GM10847 (cell line): ENCODE data around the gene SLMAP.

Experiments used
- POLR2A ChIP-seq: IDR thresholded peaks from 2 replicates; pipeline ENCODE4 v1.6.1; 2011; ENCODE audit not compliant: insufficient read length; ENCODE audit errors: extremely low read depth

Gene SLMAP

GRCh38 chr3:57889807-57890206 lies 133.7 kb downstream of the SLMAP start:
- no peak for TF ChIP-seq POLR2A

DNA sequence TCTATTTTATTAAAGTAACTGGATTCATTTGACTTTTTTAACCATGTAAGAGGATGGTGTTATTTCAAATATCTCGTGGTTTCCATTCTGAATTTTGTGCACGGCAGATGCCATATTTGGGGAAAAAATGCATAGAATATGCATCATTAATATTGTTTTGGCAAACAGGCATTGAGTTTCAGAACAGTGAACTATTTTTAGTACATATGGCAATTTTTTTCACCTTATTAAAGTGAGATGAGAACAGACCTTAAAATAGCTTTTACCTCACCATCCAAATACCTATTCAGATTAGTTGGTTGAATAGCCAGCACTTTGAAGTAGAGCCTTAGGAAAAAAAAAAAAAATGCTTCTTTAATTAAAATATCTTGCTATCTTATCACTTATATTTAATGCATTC lies 134.8 kb downstream of the SLMAP start:
- no peak for TF ChIP-seq POLR2A

GRCh38 chr3:57892423-57892822 lies 136.3 kb downstream of the SLMAP start:
- no peak for TF ChIP-seq POLR2A

DNA sequence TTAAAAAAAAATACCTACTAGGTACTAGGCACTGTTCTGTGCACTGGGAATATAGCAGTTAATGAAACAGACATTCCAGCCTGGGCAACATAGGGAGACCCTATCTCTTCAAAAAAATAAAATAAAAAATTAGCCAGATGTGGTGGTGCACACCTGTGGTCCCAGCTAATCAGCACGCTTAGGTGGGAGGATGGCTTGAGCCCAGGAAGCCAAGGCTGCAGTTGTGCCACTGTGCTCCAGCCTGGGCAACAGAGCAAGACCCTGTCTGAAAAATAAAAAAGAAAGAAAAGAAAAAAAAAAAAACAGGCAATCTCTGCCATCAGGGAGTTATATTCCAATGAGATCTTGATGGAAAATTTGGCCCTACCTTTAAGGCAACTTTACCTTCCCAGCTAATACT lies 137.0 kb downstream of the SLMAP start:
- no peak for TF ChIP-seq POLR2A

GRCh38 chr3:57893668-57894067 lies 137.6 kb downstream of the SLMAP start:
- TF ChIP-seq POLR2A = no peak

DNA sequence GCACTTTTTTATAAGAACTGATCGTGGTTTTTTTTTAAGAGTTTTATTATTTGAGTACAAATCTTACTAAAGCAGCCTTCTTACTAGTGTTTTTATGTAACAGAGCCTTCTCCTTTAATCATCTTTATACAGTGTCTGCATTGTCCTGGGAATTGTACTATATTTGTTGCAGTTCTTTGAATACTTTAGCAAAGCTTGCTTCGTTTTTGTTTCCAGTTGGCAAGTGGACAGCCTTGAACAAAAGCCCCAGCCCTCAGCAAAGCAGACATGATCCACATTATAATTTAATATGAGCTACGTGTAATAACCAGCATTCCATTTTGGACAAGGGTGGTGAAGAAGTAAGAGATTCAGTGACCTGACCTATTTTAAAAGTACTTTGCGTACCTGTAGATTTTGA lies 139.9 kb downstream of the SLMAP start:
- no peak for TF ChIP-seq POLR2A

GRCh38 chr3:57896691-57897090 lies 140.6 kb downstream of the SLMAP start:
- no peak for TF ChIP-seq POLR2A

DNA sequence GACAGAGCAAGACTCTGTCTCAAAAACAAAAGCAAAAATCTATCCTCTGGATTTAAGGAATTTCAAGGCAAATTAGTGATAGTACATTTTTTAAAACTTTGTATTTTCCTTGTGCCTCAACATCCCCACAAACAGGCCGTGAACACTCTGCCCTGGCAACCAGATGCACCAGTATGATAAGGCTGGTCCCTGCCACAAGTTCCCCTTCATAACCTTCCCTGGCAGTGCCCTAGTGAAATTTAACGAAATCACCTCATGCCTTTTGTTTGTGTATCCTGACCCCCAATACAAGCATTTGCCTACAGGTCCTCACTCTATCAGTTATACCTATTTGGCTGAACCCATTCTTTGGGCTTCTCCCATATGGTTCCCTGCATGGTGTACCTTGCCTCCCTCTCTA lies 144.7 kb downstream of the SLMAP start:
- no peak for TF ChIP-seq POLR2A

DNA sequence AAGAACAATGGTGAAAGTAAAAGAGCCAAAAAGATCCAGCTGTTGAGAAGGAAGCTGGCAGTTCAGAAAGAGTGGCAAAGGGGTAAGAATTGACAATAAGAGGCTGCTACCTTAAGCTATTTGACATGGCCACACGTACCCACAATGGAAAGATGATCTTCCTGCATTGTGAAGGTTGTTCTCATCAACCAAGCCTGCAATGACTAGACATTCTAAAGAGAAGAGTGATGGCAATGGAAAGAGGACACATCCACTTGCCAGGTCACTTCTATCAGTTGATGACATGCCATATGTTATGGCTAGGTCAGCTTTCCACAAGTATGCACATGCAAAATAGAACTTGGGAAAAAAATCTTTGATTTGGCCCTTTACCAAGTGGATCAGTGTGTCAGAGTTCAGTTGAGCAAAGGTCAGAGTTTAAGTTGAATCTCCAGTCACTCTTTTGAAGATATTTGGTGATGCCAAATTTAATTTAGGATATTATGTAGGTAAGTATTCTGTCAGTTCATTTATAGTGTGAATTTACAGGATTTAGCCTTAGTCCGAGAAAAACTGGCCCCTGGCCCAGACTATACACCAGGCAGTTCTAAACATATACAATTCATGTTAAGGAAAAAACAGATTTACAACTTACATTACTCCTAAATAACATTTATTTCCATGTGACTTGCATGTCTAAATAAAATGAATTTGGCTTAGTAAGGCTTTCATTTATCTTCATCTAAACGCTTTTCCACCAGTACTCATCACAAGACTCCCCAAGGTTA lies 147.2 kb downstream of the SLMAP start:
- no peak for TF ChIP-seq POLR2A

DNA sequence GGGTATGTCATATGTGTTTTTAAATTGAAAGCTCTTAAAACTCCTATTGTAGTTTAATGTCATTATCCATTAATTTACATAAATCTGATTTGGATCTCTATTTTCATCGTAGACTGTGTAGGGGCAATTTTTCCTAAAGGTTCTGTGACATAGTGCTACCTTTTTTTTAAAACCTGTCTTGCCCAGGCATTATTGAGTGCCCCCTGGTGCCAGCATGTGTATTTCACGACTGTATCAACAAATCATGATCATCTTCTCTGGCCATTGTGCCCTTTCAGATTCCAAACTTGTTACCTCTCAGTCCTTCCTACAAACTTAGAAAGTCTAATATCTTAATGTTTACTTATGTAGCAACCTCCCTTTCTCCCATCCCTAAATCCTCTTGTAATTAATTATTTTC lies 154.9 kb downstream of the SLMAP start:
- no peak for TF ChIP-seq POLR2A

DNA sequence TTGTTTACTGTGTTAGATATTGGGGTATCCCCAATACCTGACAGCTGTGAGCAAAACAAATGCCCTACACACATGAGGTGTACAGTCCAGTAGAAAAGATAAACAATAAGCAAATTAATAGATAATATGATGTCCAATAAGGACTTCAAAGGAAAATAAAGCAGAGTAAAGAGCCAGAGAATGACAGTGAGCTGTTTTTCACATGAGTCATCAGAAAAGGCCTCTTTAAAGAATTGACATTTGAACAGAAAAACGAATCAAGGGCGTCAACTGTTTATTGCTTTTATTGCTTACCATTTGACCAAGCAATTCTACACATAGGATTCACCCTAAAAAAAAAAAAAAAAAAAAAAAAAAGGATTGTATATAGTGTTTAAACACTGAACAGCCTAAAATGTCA lies 155.5 kb downstream of the SLMAP start:
- no peak for TF ChIP-seq POLR2A

GRCh38 chr3:57917601-57918000 lies 161.5 kb downstream of the SLMAP start:
- no peak for TF ChIP-seq POLR2A

DNA sequence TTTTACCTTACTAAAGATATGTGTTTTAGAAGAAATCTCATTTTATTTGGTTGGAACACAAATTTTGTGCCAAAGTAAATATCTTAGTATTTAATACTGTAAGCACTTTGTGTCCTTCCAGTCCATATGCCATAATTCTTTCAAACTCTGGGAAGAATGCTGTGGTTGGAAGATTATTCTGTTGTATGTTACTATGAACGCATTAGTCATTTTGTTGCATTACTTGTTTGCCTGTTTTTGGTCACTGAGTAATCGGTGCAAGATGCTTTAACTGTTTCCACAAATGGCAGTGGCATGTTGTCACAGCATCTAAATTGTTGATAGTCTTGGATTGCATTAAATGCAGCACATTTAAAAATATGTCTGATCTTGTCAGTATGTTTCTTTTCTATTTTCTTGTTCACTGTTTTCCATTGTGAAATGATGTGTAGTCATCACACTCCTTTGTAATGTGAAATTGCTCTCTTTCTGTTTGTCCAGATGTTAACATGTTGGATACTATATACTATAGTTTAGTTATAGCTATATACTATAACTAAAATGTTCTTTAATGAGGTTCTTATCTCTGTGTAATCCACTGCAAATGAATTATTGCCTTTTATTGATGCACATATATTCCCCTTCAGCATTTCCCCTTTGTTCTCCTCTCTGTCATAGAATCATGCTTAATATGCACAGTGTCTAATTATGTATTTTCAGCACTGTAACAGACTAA lies 162.2 kb downstream of the SLMAP start:
- TF ChIP-seq POLR2A = no peak

DNA sequence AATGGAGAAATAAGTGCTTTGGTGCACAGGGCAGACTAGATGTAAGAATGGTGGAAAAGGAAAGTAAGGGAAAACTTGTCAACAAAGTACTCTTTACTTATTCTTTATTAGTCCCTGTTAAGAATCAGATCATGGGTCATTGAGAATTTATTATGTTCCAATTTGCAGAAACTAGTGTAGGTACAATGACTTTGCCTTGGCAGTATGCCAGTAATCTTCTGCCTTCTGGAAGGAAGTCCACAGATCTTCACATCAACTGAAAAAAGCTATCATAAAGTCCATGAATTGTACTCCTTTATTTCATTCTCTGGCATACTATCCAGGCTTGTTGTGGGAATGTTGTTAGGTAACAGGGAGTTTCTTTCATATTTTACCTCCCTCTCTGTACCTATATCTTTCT lies 163.9 kb downstream of the SLMAP start:
- no peak for TF ChIP-seq POLR2A

- no peak for TF ChIP-seq POLR2A
Measured at GRCh38 chr3:57923101-57923500, 167.0 kb downstream of the SLMAP start.

GRCh38 chr3:57923752-57924151 lies 167.6 kb downstream of the SLMAP start:
- no peak for TF ChIP-seq POLR2A

DNA sequence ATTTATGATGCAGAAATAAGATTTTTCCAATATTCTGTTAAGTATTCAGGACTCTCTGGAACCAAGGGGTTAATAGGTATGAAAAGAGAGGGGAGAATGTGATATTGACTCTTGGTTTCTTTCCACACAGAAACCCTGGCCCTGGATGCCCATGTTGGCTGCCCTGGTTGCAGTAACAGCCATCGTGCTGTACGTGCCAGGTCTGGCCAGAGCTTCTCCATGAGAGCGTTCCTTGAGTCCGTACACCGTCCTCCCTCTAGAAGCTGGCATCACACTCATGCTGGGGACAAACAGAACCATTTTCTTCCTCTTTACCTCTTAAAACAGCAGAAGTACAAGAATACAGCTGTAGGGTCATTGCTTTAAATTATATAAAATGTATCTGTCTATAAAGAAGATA lies 171.1 kb downstream of the SLMAP start:
- no peak for TF ChIP-seq POLR2A

- no peak for TF ChIP-seq POLR2A
Measured at GRCh38 chr3:57927916-57928315, 171.8 kb downstream of the SLMAP start.

GRCh38 chr3:57928511-57928910 lies 172.4 kb downstream of the SLMAP start:
- no peak for TF ChIP-seq POLR2A
